Testis (tissue), 3 donors: ENCODE results near the gene FAM20C. TPM values are rescaled to one million over a fixed set of nuclear protein-coding genes. Genes with fewer than 3 reads are reported as not detected.

ENCODE experiments used
- DNase-seq: peaks from one replicate; pipeline ENCODE4 v3.0.0-alpha.2; 2019
- H3K27ac ChIP-seq, 2 donors: fragments of 200-600 bp; sonication (generic); one replicate each; pipeline ENCODE4 v1.5.1; 2019
- H3K27me3 ChIP-seq: fragments of 200-600 bp; sonication (generic); one replicate; pipeline ENCODE4 v1.5.1; 2019
- H3K36me3 ChIP-seq: fragments of 200-600 bp; sonication (generic); one replicate; pipeline ENCODE4 v1.5.1; 2017; ENCODE audit warnings: low read depth; ENCODE audit errors: missing control alignments
- H3K4me1 ChIP-seq: fragments of 200-600 bp; sonication (generic); one replicate; pipeline ENCODE4 v1.5.1; 2019
- H3K4me3 ChIP-seq, 2 donors: fragments of 200-600 bp; sonication (generic); one replicate each; pipeline ENCODE4 v1.5.1; 2017 to 2019
- H3K9me3 ChIP-seq: fragments of 200-600 bp; sonication (generic); one replicate; pipeline ENCODE4 v1.5.1; 2017
- CTCF ChIP-seq, 3 experiments: fragments of 450-650 bp in 2 of 3; fragments of 200-600 bp in 1 of 3; sonication (generic) in 1 of 3; IDR thresholded peaks; one replicate each; pipeline ENCODE4 v1.5.1; 2016 to 2019; ENCODE audit warnings: antibody characterized with exemption in 3 of 3, mild to moderate bottlenecking in 2 of 3, moderate library complexity in 1 of 3
- POLR2A ChIP-seq: fragments of 450-650 bp; IDR thresholded peaks from one replicate; pipeline ENCODE4 v1.6.1; 2017; ENCODE audit warnings: antibody characterized with exemption, mild to moderate bottlenecking, moderate library complexity
- WGBS, 2 donors: methylation state at CpG; one replicate each; pipeline ENCODE4 v1.1.5; 2018; 5-methylcytosine and 5-hydroxymethylcytosine counted together
- intact Hi-C: fragments of 100-400 bp; cut with DNase I; formaldehyde crosslinking; loops from one replicate; pipeline ENCODE4 v1.15.1; 2023; ENCODE audit warnings: low total_unique reads
- polyA plus RNA-seq: library from polyadenylated mRNA; stranded (reverse); fragments of 350-450 nt; fragmentation: Illumina TruSeq; extraction: RNeasy Lipid Tissue Mini Kit (QIAGEN cat#74804); gene quantifications from one replicate; pipeline ENCODE4 v1.2.3, GENCODE V29; 2014; ENCODE audit warnings: low read depth, low replicate concordance; ENCODE audit not compliant: insufficient read depth
- total RNA-seq, 2 donors: library from RNA; depleted of rRNA; stranded (reverse); fragments of >200 nt; gene quantifications; one replicate each; pipeline ENCODE4 v1.2.3, GENCODE V29; 2016

The FAM20C gene
- total and polyA plus RNA-seq, 3 donors from 2014 or later = 14.0 to 36.7 (median 34.0) TPM

DNA sequence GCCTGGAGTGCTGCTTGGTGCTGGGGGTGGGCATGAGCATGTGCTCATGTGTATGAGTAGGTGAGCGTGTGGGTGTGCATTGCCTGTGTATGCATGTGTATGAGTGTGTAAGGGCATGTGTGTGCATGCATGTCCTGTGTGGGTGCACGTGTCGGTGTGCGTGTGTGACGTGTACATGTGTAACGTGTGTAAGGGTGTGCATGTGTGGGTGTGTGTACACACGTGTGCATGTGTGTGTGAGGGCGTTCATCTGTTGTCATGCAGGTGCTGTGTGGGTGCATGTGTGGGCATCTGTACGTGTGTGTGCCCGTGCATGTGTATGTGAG is 30.3 kb downstream of the FAM20C start:
- TF ChIP-seq CTCF (IDR thresholded peaks at IDR 0.05) = no peak
- peaks cover 6% of the 10 kb centered on the region for H3K4me1 ChIP-seq
- no peak overlapping the region for H3K4me3 ChIP-seq
- H3K36me3 ChIP-seq = no peaks in the 10 kb centered on the region
- intact Hi-C loops = no loop called here
- H3K27me3 ChIP-seq = no peaks in the 10 kb centered on the region
- 86 to 90% methylated on average over 10 of the region's 10 CpGs for WGBS, 2 donors
- no peaks in the 10 kb centered on the region for H3K9me3 ChIP-seq
- H3K27ac ChIP-seq = no peak overlapping the region
- no peak for DNase-seq

DNA sequence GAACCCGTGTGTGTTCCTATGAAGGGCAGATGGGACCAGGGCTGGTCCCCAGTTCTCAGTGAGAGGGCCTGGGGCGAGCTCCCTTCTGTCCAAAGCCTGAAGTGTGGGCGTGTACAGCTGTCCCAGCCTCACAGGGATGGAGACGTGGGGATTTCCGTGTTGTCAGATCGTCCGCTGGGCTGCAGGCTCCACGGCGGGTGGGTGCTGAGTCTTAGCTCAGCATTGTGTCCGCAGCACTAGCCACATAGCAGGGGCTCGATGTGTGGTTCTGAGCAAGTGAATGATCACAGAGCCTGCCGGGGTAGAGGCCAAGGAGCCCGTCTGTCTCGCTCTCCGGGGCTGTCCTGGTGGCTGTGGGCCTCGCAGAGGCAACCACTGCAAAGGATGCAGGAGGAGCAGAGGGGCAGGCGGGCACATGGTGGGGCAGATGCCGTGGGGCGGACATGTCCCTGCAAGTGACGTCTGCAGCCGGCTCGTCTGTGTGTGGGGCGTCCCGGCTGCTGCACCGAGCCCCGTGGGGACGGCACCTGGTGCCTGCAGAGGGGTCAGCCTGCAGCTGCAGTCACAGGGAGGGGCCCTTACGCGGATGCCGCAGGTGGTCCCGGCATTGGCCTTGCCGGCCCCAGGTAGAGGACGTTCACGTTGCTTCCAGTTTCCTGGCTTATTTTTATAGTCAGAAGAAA is 30.9 kb downstream of the FAM20C start:
- no peak overlapping the region for H3K27ac ChIP-seq
- no peaks in the 10 kb centered on the region for H3K9me3 ChIP-seq
- no peaks in the 10 kb centered on the region for H3K27me3 ChIP-seq
- no peaks in the 10 kb centered on the region for H3K36me3 ChIP-seq
- no peak overlapping the region for H3K4me3 ChIP-seq
- TF ChIP-seq POLR2A (no peak), CTCF (IDR thresholded peaks at IDR 0.05) (no peak)
- 85 to 87% methylated on average over 13 to 34 of the region's 34 CpGs for WGBS, 2 donors
- no peak for DNase-seq
- intact Hi-C loops = no loop called here
- peaks cover 10% of the 10 kb centered on the region for H3K4me1 ChIP-seq

DNA sequence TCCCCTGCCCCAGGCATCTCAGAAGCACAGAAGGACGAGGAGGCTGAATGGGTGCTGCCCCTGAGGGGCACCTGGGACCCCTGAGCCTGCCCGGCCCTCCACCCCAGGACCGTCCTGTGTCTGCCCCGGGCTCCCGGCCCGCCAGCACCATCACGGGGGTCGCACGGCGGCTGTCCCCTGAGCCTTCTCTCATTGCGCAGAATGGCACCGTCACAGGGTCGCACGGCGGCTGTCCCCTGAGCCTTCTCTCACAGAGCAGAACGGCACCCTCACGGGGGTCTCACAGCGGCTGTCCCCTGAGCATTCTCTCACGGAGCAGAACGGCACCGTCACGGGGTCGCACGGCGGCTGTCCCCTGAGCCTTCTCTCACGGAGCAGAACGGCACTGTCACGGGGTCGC is 31.5 kb downstream of the FAM20C start:
- TF ChIP-seq POLR2A = no peak
- TF ChIP-seq CTCF (IDR thresholded peaks at IDR 0.05) = no peak
- intact Hi-C loops = no loop called here
- 52 to 96% methylated on average over 3 to 29 of the region's 29 CpGs for WGBS, 2 donors

DNA sequence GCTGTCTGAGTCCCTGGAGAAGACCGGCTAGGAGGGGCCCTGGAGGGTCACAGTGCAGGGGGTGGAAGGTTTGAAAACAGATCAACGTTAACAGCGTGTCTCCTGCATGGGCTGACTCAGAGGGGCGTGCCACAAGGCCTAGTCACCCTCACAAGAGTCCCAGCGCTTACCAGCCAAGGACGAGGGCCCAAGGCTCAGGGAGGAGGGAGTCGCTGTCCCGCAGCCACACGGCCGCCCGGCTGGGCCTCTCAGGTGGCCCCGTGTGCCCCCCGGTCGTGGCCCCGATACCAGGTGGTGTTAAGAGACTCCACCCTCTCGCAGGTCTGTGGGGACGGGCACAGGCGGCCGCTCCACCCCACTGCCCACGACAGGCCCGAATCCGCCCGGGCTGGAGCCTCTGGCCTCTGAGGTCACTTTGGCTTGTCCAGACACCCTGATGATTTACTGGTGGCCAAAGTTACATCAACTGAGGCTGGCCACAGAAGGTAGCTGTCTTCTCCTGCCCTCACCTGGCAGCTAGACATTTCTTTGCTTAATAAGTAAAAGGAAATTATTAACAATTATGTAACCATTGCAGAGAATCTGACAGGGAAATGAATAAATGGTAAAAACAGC is 34.0 kb downstream of the FAM20C start:
- 82 to 83% methylated on average over 4 to 20 of the region's 23 CpGs for WGBS, 2 donors
- Histone ChIP-seq H3K4me3 (no peak overlapping the region), H3K36me3 (no peaks in the 10 kb centered on the region), H3K27me3 (no peaks in the 10 kb centered on the region), H3K9me3 (no peaks in the 10 kb centered on the region), H3K4me1 (peaks cover 32% of the 10 kb centered on the region), H3K27ac (no peak overlapping the region)
- TF ChIP-seq CTCF (IDR thresholded peaks at IDR 0.05) = no peak
- no peak for TF ChIP-seq POLR2A
- DNase-seq = no peak
- intact Hi-C loops = no loop called here

More for the DNA sequence above, 31.5 kb downstream of the FAM20C start:
- H3K4me1 ChIP-seq = peaks cover 16% of the 10 kb centered on the region
- DNase-seq = no peak
- H3K27me3 ChIP-seq = no peaks in the 10 kb centered on the region
- no peak overlapping the region for H3K4me3 ChIP-seq
- H3K27ac ChIP-seq = no peak overlapping the region
- no peaks in the 10 kb centered on the region for H3K9me3 ChIP-seq
- H3K36me3 ChIP-seq = no peaks in the 10 kb centered on the region

- no peak for DNase-seq
- Histone ChIP-seq H3K27me3 (no peaks in the 10 kb centered on the region), H3K4me1 (peaks cover 37% of the 10 kb centered on the region), H3K27ac (no peak overlapping the region), H3K9me3 (no peaks in the 10 kb centered on the region), H3K4me3 (no peak overlapping the region), H3K36me3 (no peaks in the 10 kb centered on the region)
- intact Hi-C loops = no loop called here
- WGBS, 2 donors = 95 to 96% methylated on average over 16 of the region's 16 CpGs
- TF ChIP-seq CTCF (IDR thresholded peaks at IDR 0.05) (no peak), POLR2A (no peak)
Measured at GRCh38 chr7:227926-228325, 35.6 kb downstream of the FAM20C start.
